HG03064 (cell line): ENCODE measurements around the gene SLC39A12.

Experiments
- ATAC-seq: cut with Tn5 transposase; IDR thresholded peaks from one replicate; pipeline ENCODE4 v1.9.1; 2021; ENCODE audit warnings: low read depth; ENCODE audit not compliant: unreplicated experiment

Gene SLC39A12

GRCh38 chr10:18043148-18044006 is 91.7 kb downstream of the SLC39A12 start:
- ATAC-seq = no peak

- ATAC-seq = no peak
These were observed 93.4 kb downstream of the SLC39A12 start for GRCh38 chr10:18044976-18045720.

- ATAC-seq = no peak
These were observed 104.9 kb downstream of the SLC39A12 start for GRCh38 chr10:18056583-18056982.

DNA sequence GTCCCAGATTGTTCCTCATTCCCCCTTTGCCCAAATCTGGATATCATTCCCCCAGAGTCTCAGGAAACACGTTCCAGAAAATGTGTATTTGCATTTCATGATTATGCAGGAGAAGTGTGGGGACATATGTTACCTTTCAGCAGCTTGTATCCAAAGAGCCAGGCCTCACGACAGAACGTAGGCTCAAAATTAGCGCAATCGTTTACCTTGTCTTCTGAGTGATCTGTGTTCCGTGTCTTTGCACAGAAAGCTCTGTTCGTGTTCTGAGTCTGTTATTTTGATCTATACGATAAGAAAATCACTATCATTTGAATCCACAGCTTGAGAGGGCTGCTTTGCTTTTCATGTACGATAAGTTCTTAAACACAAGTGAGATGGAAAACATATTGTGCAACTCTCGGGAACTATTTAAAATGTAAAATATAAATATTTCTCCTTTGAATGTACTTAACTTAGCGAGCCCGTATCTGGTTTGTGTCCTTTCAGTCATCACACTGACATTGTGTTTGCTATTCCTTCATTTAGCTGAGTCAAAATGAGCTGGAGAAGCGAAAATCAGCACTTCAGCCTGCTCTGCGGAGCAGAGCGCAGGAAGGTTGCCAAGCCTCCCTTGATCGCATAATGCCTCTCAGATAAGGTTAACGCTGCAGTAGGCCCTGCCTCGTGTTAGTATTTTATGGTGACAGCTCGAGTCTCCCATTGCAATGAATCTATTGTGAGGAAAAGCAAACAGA is 108.3 kb downstream of the SLC39A12 start:
- no peak for ATAC-seq

DNA sequence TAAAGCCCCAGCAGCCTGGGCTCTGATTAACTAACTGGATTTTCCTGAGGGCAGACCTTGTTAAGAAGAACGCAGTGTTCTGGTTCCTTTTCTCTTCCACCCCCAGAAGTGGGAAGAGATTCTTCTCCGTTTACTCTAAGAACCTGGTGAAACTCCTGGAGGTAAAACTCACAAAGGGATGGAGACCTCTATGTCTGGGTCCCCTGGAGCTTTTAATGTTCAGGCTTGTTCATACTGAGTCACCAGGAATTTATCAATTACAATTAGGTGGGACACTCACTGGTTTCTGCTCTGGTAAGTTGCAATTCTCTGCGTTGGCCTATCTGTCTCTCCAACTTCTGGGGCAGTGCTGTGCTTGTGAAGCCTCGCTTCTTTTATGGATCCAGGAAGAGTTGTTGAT is 115.2 kb downstream of the SLC39A12 start:
- no peak for ATAC-seq

DNA sequence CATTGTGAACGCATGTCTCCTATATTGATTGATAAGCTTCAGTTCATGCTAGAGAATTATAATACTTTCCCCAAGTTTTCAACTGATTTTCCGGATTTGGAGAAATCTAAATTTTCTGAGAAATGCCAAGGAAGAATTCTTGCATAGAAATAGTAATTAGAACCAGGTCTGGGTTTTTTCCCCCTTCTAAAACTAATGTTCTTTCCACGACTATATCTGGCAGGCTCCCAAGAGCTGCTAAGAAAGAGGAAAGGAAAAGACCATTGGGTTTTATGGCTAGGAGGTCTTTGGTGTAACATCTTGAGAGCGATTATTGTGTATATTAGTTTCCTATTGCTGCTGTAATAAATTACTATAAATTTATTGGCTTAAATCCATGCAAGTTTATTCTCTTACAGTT is 116.7 kb downstream of the SLC39A12 start:
- ATAC-seq = no peak

DNA sequence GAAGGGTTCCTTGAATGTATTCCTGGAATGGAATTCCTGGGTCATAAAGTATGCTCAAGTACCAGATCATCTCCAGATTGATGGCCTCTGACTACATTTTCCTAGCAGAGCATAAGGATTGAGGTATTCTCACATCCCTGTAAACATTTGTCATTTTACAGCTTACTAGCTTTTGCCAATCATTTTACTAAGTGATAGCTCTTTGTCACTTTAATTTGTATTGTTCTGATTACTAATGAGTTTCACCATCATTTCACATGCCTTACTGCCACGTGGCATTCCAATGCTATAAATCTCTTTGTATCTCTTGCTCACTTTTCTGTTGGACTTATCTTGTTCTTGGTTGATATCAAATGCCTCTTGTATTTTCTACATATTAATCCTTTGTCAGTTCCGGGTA is 119.9 kb downstream of the SLC39A12 start:
- no peak for ATAC-seq

DNA sequence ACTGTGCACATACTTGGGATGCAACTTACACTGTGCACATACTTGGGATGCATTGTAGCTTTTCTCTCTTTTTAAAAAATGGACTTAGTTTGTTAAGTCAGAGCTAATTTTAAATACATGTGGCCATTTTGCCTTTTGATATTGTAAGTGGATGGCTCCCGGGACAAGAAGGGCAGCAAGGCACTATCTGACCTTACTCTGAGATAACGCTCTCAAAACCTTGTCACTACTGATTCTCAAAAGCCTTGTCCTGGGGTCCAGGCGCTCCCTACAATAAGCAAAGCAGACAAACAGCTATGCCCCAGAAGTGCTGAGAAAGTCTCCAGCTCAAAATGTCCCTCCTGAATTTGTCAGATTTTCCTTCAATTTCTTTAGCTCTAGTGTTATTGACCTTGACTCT is 121.6 kb downstream of the SLC39A12 start:
- ATAC-seq = no peak

GRCh38 chr10:18075881-18076280 is 124.2 kb downstream of the SLC39A12 start:
- no peak for ATAC-seq

- no peak for ATAC-seq
These were observed 128.1 kb downstream of the SLC39A12 start for GRCh38 chr10:18079665-18080295.

DNA sequence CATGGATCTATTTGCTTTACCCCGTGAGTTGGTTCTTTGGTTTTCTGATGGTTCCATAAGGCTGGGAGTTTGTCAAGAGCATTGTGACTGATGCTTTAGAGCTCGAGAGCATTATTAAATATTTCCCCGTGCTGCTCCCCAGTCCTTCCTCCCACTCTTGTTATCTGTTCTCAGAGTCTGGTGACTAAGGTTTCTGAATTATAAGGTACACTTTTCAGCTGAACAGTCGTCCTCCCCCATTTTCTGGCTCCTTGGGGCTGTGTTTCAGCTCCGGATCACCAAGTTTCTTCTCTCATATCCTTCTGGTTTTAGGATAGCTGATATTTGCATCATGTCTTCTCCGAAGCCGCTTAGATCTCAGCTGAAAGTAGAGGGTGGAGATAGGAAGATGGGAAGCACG is 130.7 kb downstream of the SLC39A12 start:
- ATAC-seq = no peak

DNA sequence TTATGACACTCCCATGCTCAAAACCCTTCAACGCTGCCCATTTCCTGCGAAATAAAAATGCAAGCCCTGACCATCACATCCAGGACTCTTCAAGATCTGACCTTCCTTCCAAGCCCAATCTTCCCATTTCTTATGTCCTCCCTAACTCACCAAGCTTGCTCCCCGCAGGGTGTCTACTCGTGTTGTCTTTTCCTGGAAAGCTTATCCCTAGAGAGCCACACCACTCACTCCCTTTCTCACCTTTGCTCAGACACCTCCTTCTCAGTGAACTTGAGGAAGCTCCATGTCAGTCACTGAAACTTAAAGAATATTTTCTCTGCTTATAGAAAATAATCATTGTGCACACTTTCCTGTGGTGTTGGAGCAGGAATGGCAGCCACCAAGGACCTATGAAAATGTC is 134.1 kb downstream of the SLC39A12 start:
- no peak for ATAC-seq

DNA sequence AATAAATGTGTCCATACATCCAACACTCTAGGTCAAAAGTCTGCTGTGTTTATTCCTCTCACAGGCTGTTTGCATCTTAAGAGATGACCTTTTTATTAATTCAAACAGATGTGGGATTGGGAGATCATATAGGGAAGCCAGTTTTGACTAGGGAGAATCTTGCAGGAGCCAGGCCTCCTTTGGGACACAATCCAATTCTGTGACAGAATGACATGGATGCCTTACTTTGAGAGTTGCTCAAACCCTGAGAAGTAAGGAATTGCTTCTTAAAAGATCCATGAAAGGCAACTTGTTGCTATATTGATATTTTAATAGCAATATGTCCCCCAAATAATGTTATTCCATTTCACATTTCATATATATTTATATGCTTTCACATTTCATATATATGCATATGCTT is 135.0 kb downstream of the SLC39A12 start:
- no peak for ATAC-seq

DNA sequence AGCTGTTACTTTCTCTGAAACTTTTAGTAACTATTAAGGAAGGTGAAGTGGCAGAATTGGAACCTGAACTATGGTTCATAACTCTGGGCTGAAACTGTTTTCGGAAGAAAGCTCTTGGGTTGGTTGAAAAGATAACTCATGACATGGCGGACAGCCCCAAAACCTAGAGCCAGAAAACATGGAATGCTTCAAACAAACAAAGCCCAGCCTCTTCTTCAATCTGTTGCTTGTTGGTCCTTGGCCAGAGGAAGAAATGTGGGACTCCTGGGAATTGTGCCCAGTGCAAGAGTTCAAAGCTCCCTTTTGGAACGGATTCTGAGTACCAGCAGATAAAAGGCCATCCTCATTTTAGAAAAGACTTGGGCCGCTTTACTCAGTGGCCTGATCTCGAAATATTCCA is 135.6 kb downstream of the SLC39A12 start:
- no peak for ATAC-seq
